HepG2 (cell line): ENCODE data around the gene PCNT. TPM values are rescaled to one million over a fixed set of nuclear protein-coding genes. Genes with fewer than 3 reads are reported as not detected.

Experiments used
- ATAC-seq: fragments of 200-7000 bp; cut with Tn5 transposase; 3 replicates; pipeline ENCODE4 v1.9.1; 2020; ENCODE audit warnings: mild to moderate bottlenecking, moderate library complexity
- BruUV-seq: library from RNA; stranded (reverse); fragments of 400-500 nt; replicated peaks from 2 replicates; lab custom pipeline; 2021; lab: Mats Ljungman, UMichigan
- CTCF ChIA-PET: fragments of 300-600 bp; formaldehyde crosslinking; extraction: SDS; loops from one replicate; lab custom pipeline; 2021; ENCODE audit warnings: low total read pairs, inconsistent platforms, low intra/inter-chr PET ratio; lab: Yijun Ruan, JAX
- POLR2A ChIA-PET: fragments of 350-600 bp; sonication (Branson Sonifier 250); formaldehyde crosslinking; loops from one replicate; lab custom pipeline; 2020; ENCODE audit warnings: antibody characterized with exemption, inconsistent platforms; lab: Yijun Ruan, JAX
- DNase-seq: peaks from one replicate; pipeline ENCODE4 v3.0.0-alpha.2; 2015; ENCODE audit warnings: low spot score
- FAIRE-seq: peaks from 3 replicates; lab custom pipeline; 2011; peaks lifted over from hg19 to GRCh38; lab: Jason Lieb, UNC
- H2AFZ ChIP-seq: one replicate; pipeline ENCODE4 v1.6.1; 2011; ENCODE audit warnings: low read length, inconsistent platforms
- H3K27ac ChIP-seq: fragments of 300-600 bp; 3 replicates; pipeline ENCODE4 v1.8.0; 2011; ENCODE audit warnings: mixed run types, mild to moderate bottlenecking, mixed read lengths, low read length, inconsistent platforms; ENCODE audit not compliant: insufficient read depth; ENCODE audit errors: extremely low read length
- H3K27me3 ChIP-seq, 2 experiments: fragments of 200-600 bp in 1 of 2; 2 replicates in 1 of 2; 3 replicates in 1 of 2; pipeline versions ENCODE4 v1.6.0 to v1.8.0; 2011; ENCODE audit warnings: low read length in 2 of 2, mild to moderate bottlenecking in 2 of 2, moderate library complexity in 2 of 2, inconsistent platforms in 1 of 2; ENCODE audit not compliant: insufficient read depth in 2 of 2, control insufficient read depth in 1 of 2
- H3K36me3 ChIP-seq, 2 experiments: fragments of 200-600 bp in 1 of 2; replicated peaks in 1 of 2; 2 replicates in 1 of 2; 3 replicates in 1 of 2; pipeline versions ENCODE4 v1.5.1 to v1.8.0; 2011; ENCODE audit warnings: low read length in 2 of 2, inconsistent platforms in 1 of 2; ENCODE audit not compliant: insufficient read depth in 2 of 2, control insufficient read depth in 1 of 2
- H3K4me1 ChIP-seq: 2 replicates; pipeline ENCODE4 v1.5.1; 2012; ENCODE audit warnings: low read length, inconsistent platforms; ENCODE audit not compliant: insufficient read depth
- H3K4me2 ChIP-seq: 2 replicates; pipeline ENCODE4 v1.6.0; 2011; ENCODE audit warnings: low read depth, low read length, inconsistent platforms
- H3K4me3 ChIP-seq, 3 experiments: fragments of 200-600 bp in 1 of 3; sonication (generic), shearing (Covaris generic) in 1 of 3; replicated peaks in 1 of 3; 2 replicates each; pipeline ENCODE4 v1.5.1; 2011 to 2016; ENCODE audit warnings: low read length in 3 of 3, inconsistent platforms in 2 of 3, low read depth in 2 of 3, mild to moderate bottlenecking in 2 of 3, control low read depth in 1 of 3, mixed read lengths in 1 of 3; ENCODE audit not compliant: insufficient read depth in 1 of 3
- H3K79me2 ChIP-seq: one replicate; pipeline ENCODE4 v1.6.1; 2011; ENCODE audit warnings: low read length, inconsistent platforms; ENCODE audit not compliant: insufficient read depth
- H3K9ac ChIP-seq: 2 replicates; pipeline ENCODE4 v1.6.0; 2011; ENCODE audit warnings: mild to moderate bottlenecking, low read depth, low read length, inconsistent platforms; ENCODE audit not compliant: insufficient read depth
- H3K9me3 ChIP-seq: 2 replicates; pipeline ENCODE4 v1.5.1; 2012; ENCODE audit warnings: mild to moderate bottlenecking, low read length
- H4K20me1 ChIP-seq: 2 replicates; pipeline ENCODE4 v1.6.0; 2011; ENCODE audit warnings: inconsistent platforms, mild to moderate bottlenecking, low read length, moderate library complexity; ENCODE audit not compliant: insufficient read depth
- EEA1 ChIP-seq: sonication (generic); formaldehyde crosslinking; IDR thresholded peaks from 2 replicates; pipeline ENCODE4 v1.5.1; 2020; ENCODE audit warnings: mild to moderate bottlenecking, missing genetic modification reagents, borderline replicate concordance
- NFAT5 ChIP-seq: sonication (generic); formaldehyde crosslinking; IDR thresholded peaks from 2 replicates; pipeline ENCODE4 v1.4.0; 2020; ENCODE audit warnings: missing genetic modification reagents
- PLRG1 ChIP-seq: fragments of 450-650 bp; conservative IDR thresholded peaks from 2 replicates; pipeline ENCODE4 v1.6.1; 2016
- PLSCR1 ChIP-seq: sonication (generic); formaldehyde crosslinking; IDR thresholded peaks from 2 replicates; pipeline ENCODE4 v1.5.0; 2020; ENCODE audit warnings: missing genetic modification reagents, mild to moderate bottlenecking, borderline replicate concordance
- SPEN ChIP-seq: sonication (generic); formaldehyde crosslinking; IDR thresholded peaks from 2 replicates; pipeline ENCODE4 v1.5.1; 2020; ENCODE audit warnings: low read depth, mild to moderate bottlenecking, missing genetic modification reagents
- ZIK1 ChIP-seq: sonication (generic); formaldehyde crosslinking; IDR thresholded peaks from 2 replicates; pipeline ENCODE4 v1.5.0; 2020; ENCODE audit warnings: mild to moderate bottlenecking, low read depth, missing genetic modification reagents, borderline replicate concordance
- ZNF720 ChIP-seq: sonication (generic); formaldehyde crosslinking; IDR thresholded peaks from 2 replicates; pipeline ENCODE4 v1.4.0; 2020; ENCODE audit warnings: missing genetic modification reagents
- WGBS: methylation state at CpG from one replicate; pipeline ENCODE4 v1.1.6; 2017; ENCODE audit warnings: low lambda C conversion rate; 5-methylcytosine and 5-hydroxymethylcytosine counted together
- in situ Hi-C: cut with HindIII; loops from 2 replicates; pipeline ENCODE4 v1.10.0; 2017; ENCODE audit warnings: low pct_unique_long_range_greater_than_20kb; ENCODE audit not compliant: extremely low pct_ligation_motif_present
- intact Hi-C: fragments of 100-400 bp; cut with micrococcal nuclease; formaldehyde crosslinking; loops from one replicate; pipeline ENCODE4 v1.10.0; 2022; ENCODE audit not compliant: unreplicated experiment
- polyA plus RNA-seq, 8 experiments: library from polyadenylated mRNA; depleted of rRNA in 3 of 8; stranded (reverse) in 7 of 8; unstranded in 1 of 8; fragments of >200 nt; fragmentation: Illumina TruSeq in 4 of 8; extraction: Trizol in 4 of 8; gene quantifications; 2 replicates each; pipeline versions ENCODE4 v1.2.1 to v1.2.3, GENCODE V29; 2011 to 2016; ENCODE audit warnings: low read depth in 4 of 8, missing spikeins in 1 of 8, mixed read lengths in 1 of 8; ENCODE audit not compliant: insufficient read depth in 1 of 8
- total RNA-seq, 5 experiments: library from RNA; depleted of rRNA; stranded (reverse); fragments of >200 nt; fragmentation: Illumina TruSeq; extraction: Trizol; gene quantifications; 2 replicates each; pipeline ENCODE4 v1.2.3, GENCODE V29; 2016; ENCODE audit warnings: low read depth in 1 of 5

The PCNT gene
- total and polyA plus RNA-seq, 2 of the 13 experiments (the other 11 are each of a cell fraction or from before 2014, with no cell fraction given): 5.6 to 12.4 TPM

GRCh38 chr21:46301759-46302158, 22.2 kb upstream of the PCNT start:
- BruUV-seq: no TSS peak
- CTCF ChIA-PET: no interaction called here

More at GRCh38 chr21:46301759-46302158, 22.2 kb upstream of the PCNT start:
- no peaks in the 10 kb centered on the region for H4K20me1 ChIP-seq
- no peak overlapping the region for H3K9ac ChIP-seq
- no peak overlapping the region for H3K4me2 ChIP-seq
- in situ Hi-C loops: no loop called here
- FAIRE-seq (no peak), ATAC-seq (no peak), DNase-seq (no peak)
- H3K36me3 ChIP-seq: peaks cover 0 to 20% of the 10 kb centered on the region in 2 experiments; a peak in 2 of 5 replicates
- H3K9me3 ChIP-seq: no peaks in the 10 kb centered on the region
- H3K27ac ChIP-seq: no peak overlapping the region
- POLR2A ChIA-PET: no interaction called here
- TF ChIP-seq PLSCR1 (CRISPR knock-in tag) (no peak), ZNF720 (CRISPR knock-in tag) (no peak), ZIK1 (CRISPR knock-in tag) (no peak), NFAT5 (no peak), SPEN (CRISPR knock-in tag) (no peak), PLRG1 (no peak), EEA1 (CRISPR knock-in tag) (no peak)
- intact Hi-C loops: no loop called here
- 100% methylated on average over 2 of the region's 14 CpGs for WGBS
- no peaks in the 10 kb centered on the region for H3K79me2 ChIP-seq
- H3K27me3 ChIP-seq: no peaks in the 10 kb centered on the region
- peaks cover under 1% of the 10 kb centered on the region; the same call in 1 of the 2 replicates for H3K4me1 ChIP-seq
- H3K4me3 ChIP-seq: no peak overlapping the region
- H2AFZ ChIP-seq: no peak overlapping the region
